ENCODE results near the gene CNDP2.

Gene CNDP2

DNA sequence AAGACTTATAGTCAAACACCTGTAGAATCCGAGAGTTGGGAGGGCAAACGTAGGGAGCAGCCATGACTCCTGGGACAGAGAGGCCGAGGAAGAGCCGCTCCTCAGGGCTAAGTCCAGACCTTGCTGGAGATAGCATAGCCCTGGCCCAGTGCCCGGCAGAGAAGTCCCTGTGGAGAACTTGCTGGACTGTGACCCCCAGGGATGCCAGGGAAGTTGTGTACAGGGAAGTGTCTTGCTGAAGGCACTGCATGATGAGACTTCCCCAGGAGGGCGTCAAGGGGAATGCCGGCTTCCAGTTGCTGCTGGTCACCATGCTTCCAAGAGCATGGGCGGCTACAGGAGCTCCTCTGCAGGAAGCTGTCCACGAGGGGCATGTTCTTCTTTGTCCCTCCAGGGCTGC, 29.6 kb downstream of the CNDP2 start:
- TF ChIP-seq CTCF (IDR thresholded peaks at IDR 0.05; ENCODE audit: low read depth, low read length) = no peak
- DNase-seq (ENCODE audit: extremely low read depth, low read depth) = no peak

DNA sequence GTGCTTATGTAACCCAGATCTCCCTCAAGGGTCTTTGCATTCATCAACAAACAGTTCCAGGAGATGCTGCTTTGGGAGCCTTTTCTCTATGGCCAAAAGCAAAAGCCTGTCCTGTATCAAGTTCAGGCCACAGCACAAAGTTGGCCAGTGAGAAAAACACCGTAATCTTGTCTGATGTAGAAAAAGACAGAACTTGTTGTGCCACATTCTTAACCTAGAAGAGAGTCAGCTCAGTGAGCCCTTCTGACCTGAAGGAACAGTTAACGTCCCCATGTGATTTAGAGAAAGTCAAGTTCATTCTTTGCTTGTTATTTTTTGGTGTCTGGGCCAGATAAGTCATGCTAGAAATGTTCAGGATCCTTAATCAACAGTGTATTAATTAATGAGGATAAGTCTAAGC, 30.3 kb downstream of the CNDP2 start:
- DNase-seq (ENCODE audit: extremely low read depth, low read depth) = no peak
- TF ChIP-seq CTCF (IDR thresholded peaks at IDR 0.05; ENCODE audit: low read depth, low read length) = no peak

DNA sequence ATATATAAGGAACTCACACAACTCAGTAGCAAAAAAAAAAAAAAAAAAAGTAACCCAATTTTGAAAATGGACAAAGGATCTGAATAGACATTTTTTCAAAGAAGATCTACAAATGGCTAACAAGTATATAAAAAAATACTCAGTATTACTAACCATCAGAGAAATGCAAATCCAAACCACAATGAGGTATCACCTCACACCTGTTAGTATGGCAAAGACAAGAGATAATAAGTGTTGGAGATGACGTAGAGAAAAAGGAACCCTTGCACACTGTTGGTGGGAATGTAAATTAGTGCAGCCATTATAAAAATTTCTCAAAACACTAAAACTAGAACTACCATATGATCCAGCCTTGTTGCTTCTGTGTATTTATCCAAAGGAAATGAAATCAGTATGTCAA, 32.3 kb downstream of the CNDP2 start:
- no peak for TF ChIP-seq CTCF (IDR thresholded peaks at IDR 0.05; ENCODE audit: low read depth, low read length)
- DNase-seq (ENCODE audit: extremely low read depth, low read depth) = no peak

DNA sequence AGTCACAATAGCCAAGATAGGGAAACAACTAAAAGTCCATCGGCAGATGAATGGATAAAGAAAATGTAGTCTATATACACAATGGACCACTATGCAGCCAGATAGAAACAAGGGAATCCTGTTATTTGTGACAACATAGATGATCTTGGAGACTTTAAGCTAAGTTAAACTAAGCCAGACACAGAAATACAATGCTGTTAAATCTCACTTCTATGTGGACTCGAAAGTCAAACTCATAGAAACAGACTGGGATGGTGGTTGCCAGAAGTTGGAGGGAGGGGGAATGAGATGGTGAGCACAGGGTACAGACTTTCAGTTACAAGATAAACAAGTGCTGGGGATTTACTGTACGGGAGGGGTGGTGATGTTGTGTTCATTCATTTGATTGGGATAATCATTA, 32.8 kb downstream of the CNDP2 start:
- no peak for DNase-seq (ENCODE audit: extremely low read depth, low read depth)
- no peak for TF ChIP-seq CTCF (IDR thresholded peaks at IDR 0.05; ENCODE audit: low read depth, low read length)

- no peak for TF ChIP-seq CTCF (IDR thresholded peaks at IDR 0.05; ENCODE audit: low read depth, low read length)
- no peak for DNase-seq (ENCODE audit: extremely low read depth, low read depth)
Observed at GRCh38 chr18:74529378-74529777, 33.2 kb downstream of the CNDP2 start.

GRCh38 chr18:74529811-74530583, 33.8 kb downstream of the CNDP2 start:
- no peak for TF ChIP-seq CTCF (IDR thresholded peaks at IDR 0.05; ENCODE audit: low read depth, low read length)
- DNase-seq (ENCODE audit: extremely low read depth, low read depth) = no peak

DNA sequence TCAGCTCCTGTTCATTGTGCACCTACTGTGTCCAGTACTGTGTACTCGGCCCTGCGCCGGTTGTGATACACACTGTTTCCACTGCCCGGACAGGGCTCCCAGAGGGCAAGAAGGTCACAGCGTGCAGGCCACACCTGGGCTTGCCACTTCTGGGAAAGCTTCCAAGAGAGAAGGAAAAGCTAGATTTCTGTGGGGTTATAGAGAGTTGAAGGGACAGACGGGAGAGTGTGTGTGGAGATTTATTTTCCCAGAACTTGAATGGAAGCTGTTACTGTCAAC, 34.4 kb downstream of the CNDP2 start:
- TF ChIP-seq CTCF (IDR thresholded peaks at IDR 0.05; ENCODE audit: low read depth, low read length) = no peak
- no peak for DNase-seq (ENCODE audit: extremely low read depth, low read depth)

Data from AG09319 (cell line).